Measurements from ENCODE around the gene PER2. TPM values are rescaled to one million over a fixed set of nuclear protein-coding genes. Genes with fewer than 3 reads are reported as not detected.
"Not testable (repeated sequence)": the region's sequence is repeated elsewhere in the genome, so short reads cannot be mapped to it uniquely, and the experiment has no call there.

Gene PER2
- total and polyA plus RNA-seq, 2 donors (not counting 3 experiments of a cell fraction or from before 2014, with no cell fraction given): 0.86 to 3.8 TPM

- Histone ChIP-seq H3K27me3 (ENCODE audit: control insufficient read depth in 2 of 2, insufficient read depth in 2 of 2, low read length in 2 of 2) (no peaks in the 10 kb centered on the region), H4K20me1 (replicated peaks; ENCODE audit: control insufficient read depth, extremely low read depth, insufficient read depth, low read length) (no peaks in the 10 kb centered on the region), H3K4me2 (ENCODE audit: insufficient read depth, low read length) (no peak overlapping the region), H3K9me3 (replicated peaks; ENCODE audit: control insufficient read depth, insufficient read depth, low read length) (no peaks in the 10 kb centered on the region), H3K27ac (ENCODE audit: insufficient read depth, low read depth, low read length) (no peak overlapping the region), H3K36me3 (ENCODE audit: control insufficient read depth in 2 of 2, extremely low read depth in 1 of 2, insufficient read depth in 2 of 2, low read length in 2 of 2) (peaks cover 0 to 5% of the 10 kb centered on the region in 2 experiments), H3K9me1 (replicated peaks; ENCODE audit: control insufficient read depth, extremely low read depth, insufficient read depth, low read length) (no peaks in the 10 kb centered on the region), H3K9ac (replicated peaks; ENCODE audit: extremely low read depth, insufficient read depth, low read length) (no peak overlapping the region), H3K4me3 (replicated peaks in 1 of 3; ENCODE audit: insufficient read depth in 1 of 3, low read depth in 1 of 3, low read length in 3 of 3) (no peak overlapping the region), H2AFZ (ENCODE audit: low read depth, low read length) (no peak overlapping the region), H3K4me1 (ENCODE audit: control insufficient read depth, extremely low read depth, insufficient read depth, low read length) (no peaks in the 10 kb centered on the region), H3K79me2 (ENCODE audit: control insufficient read depth, insufficient read depth, low read length) (no peaks in the 10 kb centered on the region)
- DNase-seq (ENCODE audit: low read depth, low spot score) (no peak), FAIRE-seq (no peak)
- dilution Hi-C loops (cut with MboI; ENCODE audit: extremely low pct_ligation_motif_present, low sequenced_read_pairs) (no loop called here), intact Hi-C loops (cut with micrococcal nuclease) (no loop called here)
- POLR2A ChIA-PET: no interaction called here
- BruUV-seq (replicated peaks): no TSS peak
- TF ChIP-seq EZH2 (IDR thresholded peaks at IDR 0.05; ENCODE audit: borderline replicate concordance, low read depth, low read length, severe bottlenecking) (no peak), POLR2A (IDR thresholded peaks at IDR 0.05; ENCODE audit: low read depth, low read length) (no peak), CTCF (IDR thresholded peaks at IDR 0.05; ENCODE audit: extremely low read depth in 1 of 2, insufficient read depth in 1 of 2, low read depth in 1 of 2, low read length in 2 of 2) (no peak), MAX (IDR thresholded peaks at IDR 0.05; ENCODE audit: insufficient read depth, insufficient read length) (no peak)
- CTCF ChIA-PET: interaction anchor here (1.8 kb wide), 1 partner anchor 33 kb away, joined by 5 read pairs; no protein-coding TSS in a partner anchor
These were observed 16.3 kb downstream of the PER2 start for GRCh38 chr2:238272156-238272555.

- H3K79me2 ChIP-seq (ENCODE audit: control insufficient read depth, insufficient read depth, low read length); H3K9me1 ChIP-seq (replicated peaks; ENCODE audit: control insufficient read depth, extremely low read depth, insufficient read depth, low read length); H3K9ac ChIP-seq (replicated peaks; ENCODE audit: extremely low read depth, insufficient read depth, low read length); H2AFZ ChIP-seq (ENCODE audit: low read depth, low read length); intact Hi-C loops (cut with micrococcal nuclease); FAIRE-seq; H3K27ac ChIP-seq (ENCODE audit: insufficient read depth, low read depth, low read length); H3K4me2 ChIP-seq (ENCODE audit: insufficient read depth, low read length); H3K27me3 ChIP-seq (ENCODE audit: control insufficient read depth in 2 of 2, insufficient read depth in 2 of 2, low read length in 2 of 2); POLR2A ChIA-PET; BruUV-seq (replicated peaks); H3K4me1 ChIP-seq (ENCODE audit: control insufficient read depth, extremely low read depth, insufficient read depth, low read length); dilution Hi-C loops (cut with MboI; ENCODE audit: extremely low pct_ligation_motif_present, low sequenced_read_pairs); H3K36me3 ChIP-seq (ENCODE audit: control insufficient read depth in 2 of 2, extremely low read depth in 1 of 2, insufficient read depth in 2 of 2, low read length in 2 of 2); H3K9me3 ChIP-seq (replicated peaks; ENCODE audit: control insufficient read depth, insufficient read depth, low read length); H4K20me1 ChIP-seq (replicated peaks; ENCODE audit: control insufficient read depth, extremely low read depth, insufficient read depth, low read length); DNase-seq (ENCODE audit: low read depth, low spot score); H3K4me3 ChIP-seq (replicated peaks in 1 of 3; ENCODE audit: insufficient read depth in 1 of 3, low read depth in 1 of 3, low read length in 3 of 3): not testable (repeated sequence)
- CTCF ChIA-PET: interaction anchor here (1.8 kb wide), 1 partner anchor 34 kb away, joined by 5 read pairs; no protein-coding TSS in a partner anchor
These were observed 16.7 kb downstream of the PER2 start for GRCh38 chr2:238271686-238272085.
